WTC11 (cell line): ENCODE measurements around the gene PRXL2C.

Source experiments
- ATF1 ChIP-seq: sonication (generic); formaldehyde crosslinking; IDR thresholded peaks from 2 replicates; pipeline ENCODE4 v1.8.1; 2023; ENCODE audit warnings: mild to moderate bottlenecking, moderate library complexity, missing genetic modification reagents
- ATF3 ChIP-seq: sonication (generic); formaldehyde crosslinking; conservative IDR thresholded peaks from 2 replicates; pipeline ENCODE4 v1.8.1; 2022; ENCODE audit warnings: mild to moderate bottlenecking, missing genetic modification reagents
- ATF6 ChIP-seq: sonication (generic); formaldehyde crosslinking; IDR thresholded peaks from 2 replicates; pipeline ENCODE4 v1.8.1; 2023; ENCODE audit warnings: mild to moderate bottlenecking, missing genetic modification reagents
- CBFB ChIP-seq: sonication (generic); formaldehyde crosslinking; IDR thresholded peaks from 2 replicates; pipeline ENCODE4 v1.8.1; 2022; ENCODE audit warnings: mild to moderate bottlenecking, low read depth, missing genetic modification reagents
- CTCF ChIP-seq: fragments of 200-600 bp; IDR thresholded peaks from 2 replicates; pipeline ENCODE4 v1.8.0; 2022; ENCODE audit warnings: antibody characterized with exemption
- ESRRA ChIP-seq: sonication (generic); formaldehyde crosslinking; IDR thresholded peaks from 2 replicates; pipeline ENCODE4 v1.8.1; 2022; ENCODE audit warnings: mild to moderate bottlenecking, missing genetic modification reagents, borderline replicate concordance
- FOXK1 ChIP-seq: sonication (generic); formaldehyde crosslinking; IDR thresholded peaks from 2 replicates; pipeline ENCODE4 v1.8.0; 2022; ENCODE audit warnings: mild to moderate bottlenecking, moderate library complexity, missing genetic modification reagents
- HMGXB4 ChIP-seq: sonication (generic); formaldehyde crosslinking; IDR thresholded peaks from 2 replicates; pipeline ENCODE4 v1.8.1; 2023; ENCODE audit warnings: mild to moderate bottlenecking, moderate library complexity, missing genetic modification reagents
- NR2C2 ChIP-seq: sonication (generic); formaldehyde crosslinking; IDR thresholded peaks from 2 replicates; pipeline ENCODE4 v1.8.0; 2022; ENCODE audit warnings: mild to moderate bottlenecking, missing genetic modification reagents
- TEAD4 ChIP-seq: sonication (generic); formaldehyde crosslinking; IDR thresholded peaks from 2 replicates; pipeline ENCODE4 v1.8.0; 2022; ENCODE audit warnings: mild to moderate bottlenecking, missing genetic modification reagents
- TP53 ChIP-seq: sonication (generic); formaldehyde crosslinking; IDR thresholded peaks from 2 replicates; pipeline ENCODE4 v1.8.1; 2023; ENCODE audit warnings: mild to moderate bottlenecking, missing genetic modification reagents
- ZNF263 ChIP-seq: sonication (generic); formaldehyde crosslinking; IDR thresholded peaks from 2 replicates; pipeline ENCODE4 v1.8.1; 2022; ENCODE audit warnings: low read depth, mild to moderate bottlenecking, moderate library complexity, missing genetic modification reagents
- ZSCAN18 ChIP-seq: fragments of 250-450 bp; sonication (Bioruptor Pico); IDR thresholded peaks from 2 replicates; pipeline ENCODE4 v2.1.2; 2022; ENCODE audit warnings: mild to moderate bottlenecking, moderate library complexity
- TF ChIP-seq, protein P1 (sequence below): sonication (generic); formaldehyde crosslinking; IDR thresholded peaks from 2 replicates; pipeline ENCODE4 v1.8.0; 2022; ENCODE audit warnings: mild to moderate bottlenecking, missing genetic modification reagents

- no peak for TF ChIP-seq ESRRA
- TF ChIP-seq ATF6 (CRISPR knock-in tag) = no peak
- TF ChIP-seq, protein P1, sequence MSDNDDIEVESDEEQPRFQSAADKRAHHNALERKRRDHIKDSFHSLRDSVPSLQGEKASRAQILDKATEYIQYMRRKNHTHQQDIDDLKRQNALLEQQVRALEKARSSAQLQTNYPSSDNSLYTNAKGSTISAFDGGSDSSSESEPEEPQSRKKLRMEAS (CRISPR knock-in tag) = no peak
- TF ChIP-seq CTCF = no peak
- no peak for TF ChIP-seq ATF1 (CRISPR knock-in tag)
- TF ChIP-seq ATF3 (CRISPR knock-in tag) = no peak
- no peak for TF ChIP-seq ZNF263 (CRISPR knock-in tag)
- TF ChIP-seq ZSCAN18 (CRISPR knock-in tag) = no peak
- no peak for TF ChIP-seq TP53 (CRISPR knock-in tag)
- no peak for TF ChIP-seq NR2C2 (CRISPR knock-in tag)
- TF ChIP-seq HMGXB4 (CRISPR knock-in tag) = no peak
- TF ChIP-seq FOXK1 = no peak
- no peak for TF ChIP-seq CBFB (CRISPR knock-in tag)
- TF ChIP-seq TEAD4 (CRISPR knock-in tag) = no peak
These were observed 6.6 kb upstream of the PRXL2C start for GRCh38 chr9:96661711-96662110.
